Uterus (tissue), 4 donors: ENCODE measurements around the gene SRGAP1. TPM values are rescaled to one million over a fixed set of nuclear protein-coding genes. Genes with fewer than 3 reads are reported as not detected.

Source experiments
- DNase-seq, 2 donors: peaks; one replicate each; pipeline ENCODE4 v3.0.0-alpha.2; 2019 to 2020
- H3K27ac ChIP-seq, 2 donors: fragments of 200-600 bp; sonication (generic); 1 replicate in 1 of 2; 2 replicates in 1 of 2; pipeline ENCODE4 v1.5.1; 2016 to 2018
- H3K27me3 ChIP-seq, 2 donors: fragments of 200-600 bp; sonication (generic); one replicate each; pipeline ENCODE4 v1.5.1; 2018 to 2019; ENCODE audit warnings: control low read depth in 1 of 2
- H3K36me3 ChIP-seq, 2 donors: fragments of 200-600 bp; sonication (generic); one replicate each; pipeline ENCODE4 v1.5.1; 2019; ENCODE audit warnings: control low read depth in 1 of 2
- H3K4me1 ChIP-seq, 2 donors: fragments of 200-600 bp; sonication (generic); one replicate each; pipeline ENCODE4 v1.5.1; 2018 to 2019; ENCODE audit warnings: control low read depth in 1 of 2
- H3K4me3 ChIP-seq, 2 donors: fragments of 200-600 bp; sonication (generic); 1 replicate in 1 of 2; 2 replicates in 1 of 2; pipeline ENCODE4 v1.5.1; 2018 to 2019; ENCODE audit warnings: mild to moderate bottlenecking in 1 of 2
- H3K9me3 ChIP-seq, 2 donors: fragments of 200-600 bp; sonication (generic); one replicate each; pipeline ENCODE4 v1.5.1; 2019; ENCODE audit warnings: control low read depth in 1 of 2
- POLR2A ChIP-seq, 2 donors: fragments of 450-650 bp; IDR thresholded peaks; one replicate each; pipeline ENCODE4 v1.6.1; 2016; ENCODE audit warnings: antibody characterized with exemption in 2 of 2, mild to moderate bottlenecking in 1 of 2, moderate library complexity in 1 of 2
- intact Hi-C: fragments of 100-400 bp; cut with DNase I; formaldehyde crosslinking; loops from one replicate; pipeline ENCODE4 v1.15.1; 2023; ENCODE audit warnings: low total_unique reads
- total RNA-seq, 4 donors: library from RNA; depleted of rRNA in 3 of 4; stranded (reverse); fragments of >200 nt in 3 of 4; gene quantifications; one replicate each; pipeline versions ENCODE4 v1.1.0 to v1.2.4, GENCODE V29; 2014 to 2023
- TF ChIP-seq, protein P1 (sequence below), 4 experiments: fragments of 200-600 bp in 2 of 4; fragments of 450-650 bp in 2 of 4; sonication (generic) in 2 of 4; IDR thresholded peaks; one replicate each; pipeline ENCODE4 v1.5.1; 2016 to 2019; ENCODE audit warnings: antibody characterized with exemption in 4 of 4, mild to moderate bottlenecking in 2 of 4, moderate library complexity in 1 of 4
- donor health status: DM: yes; HTN: yes; CAD: no.

The SRGAP1 gene
- total RNA-seq, 4 donors from 2014 or later = 10.0 to 23.0 (median 14.8) TPM

- Histone ChIP-seq H3K27ac (no peak overlapping the region), H3K27me3 (no peaks in the 10 kb centered on the region), H3K4me3 (no peak overlapping the region), H3K36me3 (no peaks in the 10 kb centered on the region), H3K9me3 (no peaks in the 10 kb centered on the region), H3K4me1 (no peaks in the 10 kb centered on the region)
- TF ChIP-seq, protein P1, sequence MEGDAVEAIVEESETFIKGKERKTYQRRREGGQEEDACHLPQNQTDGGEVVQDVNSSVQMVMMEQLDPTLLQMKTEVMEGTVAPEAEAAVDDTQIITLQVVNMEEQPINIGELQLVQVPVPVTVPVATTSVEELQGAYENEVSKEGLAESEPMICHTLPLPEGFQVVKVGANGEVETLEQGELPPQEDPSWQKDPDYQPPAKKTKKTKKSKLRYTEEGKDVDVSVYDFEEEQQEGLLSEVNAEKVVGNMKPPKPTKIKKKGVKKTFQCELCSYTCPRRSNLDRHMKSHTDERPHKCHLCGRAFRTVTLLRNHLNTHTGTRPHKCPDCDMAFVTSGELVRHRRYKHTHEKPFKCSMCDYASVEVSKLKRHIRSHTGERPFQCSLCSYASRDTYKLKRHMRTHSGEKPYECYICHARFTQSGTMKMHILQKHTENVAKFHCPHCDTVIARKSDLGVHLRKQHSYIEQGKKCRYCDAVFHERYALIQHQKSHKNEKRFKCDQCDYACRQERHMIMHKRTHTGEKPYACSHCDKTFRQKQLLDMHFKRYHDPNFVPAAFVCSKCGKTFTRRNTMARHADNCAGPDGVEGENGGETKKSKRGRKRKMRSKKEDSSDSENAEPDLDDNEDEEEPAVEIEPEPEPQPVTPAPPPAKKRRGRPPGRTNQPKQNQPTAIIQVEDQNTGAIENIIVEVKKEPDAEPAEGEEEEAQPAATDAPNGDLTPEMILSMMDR (IDR thresholded peaks at IDR 0.05) = no peak
- no peak for TF ChIP-seq POLR2A (IDR thresholded peaks at IDR 0.05)
- DNase-seq = no peak
- intact Hi-C loops = no loop called here
Measured at GRCh38 chr12:63804746-63805145, 39.8 kb upstream of the SRGAP1 start.

DNA sequence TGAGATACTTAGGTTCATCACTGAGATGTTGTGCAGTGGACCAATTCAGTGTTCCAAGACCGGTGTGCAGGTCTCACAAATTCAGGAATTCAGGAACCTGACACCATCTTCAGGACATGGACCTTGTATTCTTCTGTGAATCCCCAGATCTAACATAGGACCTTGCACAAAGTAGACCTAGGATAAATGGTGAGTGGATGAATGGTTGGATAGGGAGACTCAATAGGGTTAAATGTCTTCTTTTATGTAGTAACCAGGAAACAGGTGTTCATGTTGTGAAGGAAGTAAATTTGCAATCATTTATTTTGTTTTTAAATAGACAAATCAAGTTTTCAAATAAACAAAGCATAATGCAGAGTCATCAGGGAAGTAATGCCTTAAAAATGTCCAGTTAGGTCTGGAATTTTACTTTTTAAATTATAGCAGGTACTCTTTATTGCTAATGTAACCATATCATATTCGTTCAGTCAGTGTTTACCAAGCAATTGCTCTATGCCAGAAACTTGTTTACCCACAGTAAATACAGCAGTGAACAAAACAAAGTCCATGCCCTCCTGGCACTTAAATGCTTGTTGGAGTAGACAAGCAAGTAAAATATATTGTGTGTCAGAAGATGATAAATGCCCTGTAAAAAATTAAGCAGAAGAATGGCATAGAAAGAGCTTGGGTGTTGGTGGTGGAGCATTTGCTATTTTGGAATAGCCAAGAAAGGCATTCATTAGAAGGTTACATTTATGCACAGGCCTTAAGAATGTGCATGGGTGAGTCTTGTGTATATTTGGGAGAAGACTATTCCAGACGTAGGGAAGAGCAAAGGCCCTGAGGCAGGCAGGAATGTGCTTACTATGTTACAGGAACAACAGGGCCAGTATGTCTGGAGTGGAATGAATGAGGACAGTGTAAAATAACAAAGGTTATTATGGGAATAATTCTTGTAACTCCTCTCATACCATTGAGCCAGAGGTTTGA is 38.5 kb upstream of the SRGAP1 start:
- H3K4me3 ChIP-seq = no peak overlapping the region
- no peaks in the 10 kb centered on the region for H3K9me3 ChIP-seq
- TF ChIP-seq POLR2A (IDR thresholded peaks at IDR 0.05) = no peak
- TF ChIP-seq, protein P1 (IDR thresholded peaks at IDR 0.05) = no peak
- H3K27me3 ChIP-seq = no peaks in the 10 kb centered on the region
- H3K27ac ChIP-seq = no peak overlapping the region
- intact Hi-C loops = no loop called here
- no peaks in the 10 kb centered on the region for H3K4me1 ChIP-seq
- no peaks in the 10 kb centered on the region for H3K36me3 ChIP-seq
- DNase-seq = no peak

DNA sequence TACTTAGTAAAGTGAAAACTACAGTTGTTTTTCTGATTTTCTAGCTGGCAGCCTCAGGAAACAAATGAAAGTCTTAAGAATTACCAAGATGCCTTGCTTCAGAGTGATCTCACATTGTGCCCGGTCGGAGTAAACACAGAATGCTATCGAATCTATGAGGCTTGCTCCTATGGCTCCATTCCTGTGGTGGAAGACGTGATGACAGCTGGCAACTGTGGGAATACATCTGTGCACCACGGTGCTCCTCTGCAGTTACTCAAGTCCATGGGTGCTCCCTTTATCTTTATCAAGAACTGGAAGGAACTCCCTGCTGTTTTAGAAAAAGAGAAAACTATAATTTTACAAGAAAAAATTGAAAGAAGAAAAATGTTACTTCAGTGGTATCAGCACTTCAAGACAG is 35.9 kb upstream of the SRGAP1 start:
- Histone ChIP-seq H3K27ac (no peak overlapping the region), H3K9me3 (no peaks in the 10 kb centered on the region), H3K4me3 (no peak overlapping the region), H3K27me3 (no peaks in the 10 kb centered on the region), H3K4me1 (no peaks in the 10 kb centered on the region), H3K36me3 (no peaks in the 10 kb centered on the region)
- TF ChIP-seq, protein P1 (IDR thresholded peaks at IDR 0.05) = no peak
- TF ChIP-seq POLR2A (IDR thresholded peaks at IDR 0.05) = no peak
- intact Hi-C loops = no loop called here
- no peak for DNase-seq

DNA sequence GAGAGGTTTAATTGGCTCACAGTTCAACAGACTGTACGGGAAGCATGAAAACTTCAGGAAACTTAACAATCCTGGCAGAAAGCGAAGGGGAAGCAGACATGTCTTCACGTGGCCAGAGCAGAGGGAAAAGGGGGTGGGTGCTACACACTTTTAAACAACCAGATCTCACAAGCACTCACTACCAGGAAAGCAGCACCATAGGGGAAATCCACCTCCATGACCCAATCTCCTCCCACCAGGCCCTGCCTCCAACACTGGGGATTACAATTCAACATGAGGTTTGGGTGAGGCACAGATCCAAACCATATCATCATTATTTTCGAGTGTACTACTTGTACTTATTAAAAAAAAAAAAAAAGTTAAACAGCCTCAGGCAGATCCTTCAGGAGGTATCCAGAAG is 34.9 kb upstream of the SRGAP1 start:
- Histone ChIP-seq H3K27me3 (no peaks in the 10 kb centered on the region), H3K4me1 (no peaks in the 10 kb centered on the region), H3K4me3 (no peak overlapping the region), H3K27ac (no peak overlapping the region), H3K9me3 (no peaks in the 10 kb centered on the region), H3K36me3 (no peaks in the 10 kb centered on the region)
- DNase-seq = no peak
- intact Hi-C loops = no loop called here
- TF ChIP-seq, protein P1 (IDR thresholded peaks at IDR 0.05) = no peak
- no peak for TF ChIP-seq POLR2A (IDR thresholded peaks at IDR 0.05)

GRCh38 chr12:63811334-63811733 is 33.2 kb upstream of the SRGAP1 start:
- Histone ChIP-seq H3K27ac (no peak overlapping the region), H3K36me3 (no peaks in the 10 kb centered on the region), H3K9me3 (no peaks in the 10 kb centered on the region), H3K4me3 (no peak overlapping the region), H3K4me1 (no peaks in the 10 kb centered on the region), H3K27me3 (no peaks in the 10 kb centered on the region)
- no peak for DNase-seq
- TF ChIP-seq, protein P1 (IDR thresholded peaks at IDR 0.05) = no peak
- TF ChIP-seq POLR2A (IDR thresholded peaks at IDR 0.05) = no peak
- intact Hi-C loops = no loop called here
